Measurements from ENCODE around the gene TIPARP. TPM values are rescaled to one million over a fixed set of nuclear protein-coding genes. Genes with fewer than 3 reads are reported as not detected.

The TIPARP gene
- total and polyA plus RNA-seq, 2 of the 13 experiments (the other 11 are each of a cell fraction or from before 2014, with no cell fraction given), result 7.3 to 19.7 TPM

GRCh38 chr3:156728267-156728985, 54.0 kb downstream of the TIPARP start (continued):
- TF ChIP-seq ZNF512 (CRISPR knock-in tag; IDR thresholded peaks at IDR 0.05) (no peak), CSRNP2 (CRISPR knock-in tag; conservative IDR thresholded peaks at IDR 0.05; ENCODE audit: low read depth) (no peak), HES4 (CRISPR knock-in tag; IDR thresholded peaks at IDR 0.05; ENCODE audit: borderline replicate concordance) (no peak), ZFP90 (CRISPR knock-in tag; IDR thresholded peaks at IDR 0.05; ENCODE audit: borderline replicate concordance) (no peak), DNMT1 (CRISPR knock-in tag; IDR thresholded peaks at IDR 0.05) (no peak), ARID4A (CRISPR knock-in tag; IDR thresholded peaks at IDR 0.05; ENCODE audit: borderline replicate concordance) (peak; percentile 79), MZF1 (CRISPR knock-in tag; IDR thresholded peaks at IDR 0.05; ENCODE audit: borderline replicate concordance) (no peak), ZBED4 (CRISPR knock-in tag; IDR thresholded peaks at IDR 0.05; ENCODE audit: borderline replicate concordance) (peak; percentile 85; the same call in 1 of the 2 replicates)
